A673 (cell line): ENCODE results near the gene CPAMD8.

Experiments used
- CTCF ChIP-seq: fragments of 300-800, 200-600 bp; sonication (generic); conservative IDR thresholded peaks from 2 replicates; pipeline ENCODE4 v1.5.1; 2017; ENCODE audit warnings: low read depth, mild to moderate bottlenecking, antibody characterized with exemption, low read length, moderate library complexity, mixed read lengths
- EZH2 ChIP-seq: fragments of 200-600 bp; sonication (generic); IDR thresholded peaks from 2 replicates; pipeline ENCODE4 v1.6.1; 2017; ENCODE audit warnings: borderline replicate concordance, low read depth, mild to moderate bottlenecking, mixed read lengths, antibody characterized with exemption, low read length; ENCODE audit not compliant: poor library complexity, severe bottlenecking

GRCh38 chr19:16896146-16897028 lies 130.2 kb downstream of the CPAMD8 start:
- TF ChIP-seq CTCF: no peak
- TF ChIP-seq EZH2: no peak
